ENCODE measurements around the gene LRGUK.

DNA sequence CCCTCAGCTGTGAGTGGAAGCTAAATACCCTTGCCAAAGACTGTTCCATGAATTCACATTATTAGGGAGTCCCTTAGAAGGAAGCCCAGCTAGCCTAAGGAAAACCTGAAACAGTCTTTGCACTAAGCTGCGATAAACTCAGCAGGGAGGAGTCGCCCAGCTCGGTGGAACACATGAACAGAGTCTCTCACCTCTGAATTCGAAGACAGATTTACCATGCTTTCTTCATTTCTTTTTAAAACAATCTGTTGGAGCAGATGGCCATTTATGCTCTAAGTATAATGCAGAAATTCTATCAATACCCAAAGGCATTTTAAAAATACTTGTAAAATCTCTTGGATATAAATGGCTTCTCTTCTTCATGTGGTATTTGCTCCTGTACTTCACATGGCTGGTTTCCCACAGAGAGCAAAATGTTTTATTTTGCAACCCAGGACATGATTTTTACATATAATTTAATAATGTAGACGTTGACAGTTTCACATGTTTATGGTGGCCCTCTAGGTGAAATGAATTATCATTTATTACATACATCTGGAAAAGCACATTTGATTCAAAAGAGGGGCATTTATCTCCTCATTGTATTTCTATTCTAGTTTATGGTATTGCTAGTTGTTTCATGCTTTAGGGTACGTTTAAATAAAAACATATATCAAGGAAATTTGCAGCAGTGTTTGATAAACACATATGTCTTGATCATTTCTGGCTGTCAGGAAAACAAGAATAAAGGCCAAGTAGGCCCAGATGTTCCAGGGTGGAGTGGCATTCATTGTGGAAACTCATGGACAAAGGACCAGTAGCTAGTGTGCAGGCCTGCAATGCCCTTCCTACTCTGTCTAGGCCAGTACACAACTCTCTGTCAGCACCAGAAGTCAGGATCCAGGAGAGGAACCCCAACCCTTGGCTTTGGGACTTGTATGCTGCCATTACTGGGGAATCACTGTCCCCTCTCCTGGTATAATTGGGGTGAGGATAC is 52.2 kb downstream of the LRGUK start:
- TF ChIP-seq, protein P1, sequence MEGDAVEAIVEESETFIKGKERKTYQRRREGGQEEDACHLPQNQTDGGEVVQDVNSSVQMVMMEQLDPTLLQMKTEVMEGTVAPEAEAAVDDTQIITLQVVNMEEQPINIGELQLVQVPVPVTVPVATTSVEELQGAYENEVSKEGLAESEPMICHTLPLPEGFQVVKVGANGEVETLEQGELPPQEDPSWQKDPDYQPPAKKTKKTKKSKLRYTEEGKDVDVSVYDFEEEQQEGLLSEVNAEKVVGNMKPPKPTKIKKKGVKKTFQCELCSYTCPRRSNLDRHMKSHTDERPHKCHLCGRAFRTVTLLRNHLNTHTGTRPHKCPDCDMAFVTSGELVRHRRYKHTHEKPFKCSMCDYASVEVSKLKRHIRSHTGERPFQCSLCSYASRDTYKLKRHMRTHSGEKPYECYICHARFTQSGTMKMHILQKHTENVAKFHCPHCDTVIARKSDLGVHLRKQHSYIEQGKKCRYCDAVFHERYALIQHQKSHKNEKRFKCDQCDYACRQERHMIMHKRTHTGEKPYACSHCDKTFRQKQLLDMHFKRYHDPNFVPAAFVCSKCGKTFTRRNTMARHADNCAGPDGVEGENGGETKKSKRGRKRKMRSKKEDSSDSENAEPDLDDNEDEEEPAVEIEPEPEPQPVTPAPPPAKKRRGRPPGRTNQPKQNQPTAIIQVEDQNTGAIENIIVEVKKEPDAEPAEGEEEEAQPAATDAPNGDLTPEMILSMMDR (conservative IDR thresholded peaks at IDR 0.05; ENCODE audit: low read depth, low read length): no peak
- TF ChIP-seq BHLHE40 (IDR thresholded peaks at IDR 0.05; ENCODE audit: low read depth, low read length): no peak
- no peak for TF ChIP-seq RAD21 (IDR thresholded peaks at IDR 0.05; ENCODE audit: low read length)
- TF ChIP-seq, protein P2, sequence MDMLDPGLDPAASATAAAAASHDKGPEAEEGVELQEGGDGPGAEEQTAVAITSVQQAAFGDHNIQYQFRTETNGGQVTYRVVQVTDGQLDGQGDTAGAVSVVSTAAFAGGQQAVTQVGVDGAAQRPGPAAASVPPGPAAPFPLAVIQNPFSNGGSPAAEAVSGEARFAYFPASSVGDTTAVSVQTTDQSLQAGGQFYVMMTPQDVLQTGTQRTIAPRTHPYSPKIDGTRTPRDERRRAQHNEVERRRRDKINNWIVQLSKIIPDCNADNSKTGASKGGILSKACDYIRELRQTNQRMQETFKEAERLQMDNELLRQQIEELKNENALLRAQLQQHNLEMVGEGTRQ (IDR thresholded peaks at IDR 0.05; ENCODE audit: low read depth, low read length): no peak
- no peak for TF ChIP-seq MAFK (IDR thresholded peaks at IDR 0.05; ENCODE audit: low read depth, low read length)
- no peak for TF ChIP-seq CHD1 (IDR thresholded peaks at IDR 0.05; ENCODE audit: low read depth, low read length)
- no peak for TF ChIP-seq RFX5 (IDR thresholded peaks at IDR 0.05; ENCODE audit: low read depth, low read length)
- TF ChIP-seq POLR2A (IDR thresholded peaks at IDR 0.05; ENCODE audit: low read depth, low read length): no peak
- no peak for TF ChIP-seq RCOR1 (IDR thresholded peaks at IDR 0.05; ENCODE audit: insufficient replicate concordance, low read length)
- TF ChIP-seq, protein P3, sequence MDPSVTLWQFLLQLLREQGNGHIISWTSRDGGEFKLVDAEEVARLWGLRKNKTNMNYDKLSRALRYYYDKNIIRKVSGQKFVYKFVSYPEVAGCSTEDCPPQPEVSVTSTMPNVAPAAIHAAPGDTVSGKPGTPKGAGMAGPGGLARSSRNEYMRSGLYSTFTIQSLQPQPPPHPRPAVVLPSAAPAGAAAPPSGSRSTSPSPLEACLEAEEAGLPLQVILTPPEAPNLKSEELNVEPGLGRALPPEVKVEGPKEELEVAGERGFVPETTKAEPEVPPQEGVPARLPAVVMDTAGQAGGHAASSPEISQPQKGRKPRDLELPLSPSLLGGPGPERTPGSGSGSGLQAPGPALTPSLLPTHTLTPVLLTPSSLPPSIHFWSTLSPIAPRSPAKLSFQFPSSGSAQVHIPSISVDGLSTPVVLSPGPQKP (IDR thresholded peaks at IDR 0.05; ENCODE audit: borderline replicate concordance, low read depth, low read length): no peak
- no peak for TF ChIP-seq SMC3 (IDR thresholded peaks at IDR 0.05; ENCODE audit: low read depth, low read length)
